Keratinocyte (primary cell): ENCODE measurements around the gene CXCR6. TPM values are rescaled to one million over a fixed set of nuclear protein-coding genes. Genes with fewer than 3 reads are reported as not detected.

Source experiments
- DNase-seq: peaks from one replicate; pipeline ENCODE4 v3.0.0-alpha.2; 2011; ENCODE audit warnings: low read depth, missing footprints, low spot score
- FAIRE-seq: peaks from 2 replicates; lab custom pipeline; 2011; peaks lifted over from hg19 to GRCh38; lab: Jason Lieb, UNC
- H2AFZ ChIP-seq: 2 replicates; pipeline ENCODE4 v1.6.0; 2012; ENCODE audit warnings: low read length, control low read depth, inconsistent platforms; ENCODE audit not compliant: control insufficient read depth
- H3K27ac ChIP-seq: 2 replicates; pipeline ENCODE4 v1.5.1; 2011; ENCODE audit warnings: low read length; ENCODE audit not compliant: control insufficient read depth, insufficient read depth
- H3K27me3 ChIP-seq: 3 replicates; pipeline ENCODE4 v1.6.0; 2011; ENCODE audit warnings: low read length; ENCODE audit not compliant: control insufficient read depth, insufficient read depth; ENCODE audit errors: extremely low read depth
- H3K36me3 ChIP-seq, 2 experiments: 2 replicates in 1 of 2; 3 replicates in 1 of 2; pipeline ENCODE4 v1.5.1; 2011; ENCODE audit warnings: low read length in 2 of 2, mild to moderate bottlenecking in 1 of 2; ENCODE audit not compliant: control insufficient read depth in 2 of 2, insufficient read depth in 2 of 2; ENCODE audit errors: extremely low read depth in 1 of 2
- H3K4me1 ChIP-seq: 3 replicates; pipeline ENCODE4 v1.5.1; 2011; ENCODE audit warnings: low read length; ENCODE audit not compliant: control insufficient read depth, insufficient read depth; ENCODE audit errors: extremely low read depth
- H3K4me2 ChIP-seq: 3 replicates; pipeline ENCODE4 v1.6.0; 2011; ENCODE audit warnings: low read depth, low read length; ENCODE audit not compliant: control insufficient read depth, insufficient read depth; ENCODE audit errors: extremely low read depth
- H3K4me3 ChIP-seq, 3 experiments: fragments of 200-600 bp in 1 of 3; sonication (generic) in 1 of 3; 2 replicates in 2 of 3; 3 replicates in 1 of 3; pipeline ENCODE4 v1.5.1; 2011 to 2016; ENCODE audit warnings: low read length in 3 of 3, mild to moderate bottlenecking in 3 of 3, control low read depth in 2 of 3, inconsistent platforms in 1 of 3, low read depth in 1 of 3, mixed read lengths in 1 of 3, mixed run types in 1 of 3, moderate library complexity in 1 of 3; ENCODE audit not compliant: control insufficient read depth in 2 of 3, insufficient read depth in 2 of 3; ENCODE audit errors: extremely low read depth in 1 of 3
- H3K79me2 ChIP-seq: 2 replicates; pipeline ENCODE4 v1.6.0; 2012; ENCODE audit warnings: low read length; ENCODE audit not compliant: control insufficient read depth, insufficient read depth
- H3K9ac ChIP-seq: 3 replicates; pipeline ENCODE4 v1.6.0; 2011; ENCODE audit warnings: low read length; ENCODE audit not compliant: control insufficient read depth, insufficient read depth; ENCODE audit errors: extremely low read depth
- H3K9me1 ChIP-seq: 3 replicates; pipeline ENCODE4 v1.6.0; 2011; ENCODE audit warnings: low read length; ENCODE audit not compliant: control insufficient read depth, insufficient read depth; ENCODE audit errors: extremely low read depth
- H3K9me3 ChIP-seq: 2 replicates; pipeline ENCODE4 v1.5.1; 2012; ENCODE audit warnings: low read depth, low read length; ENCODE audit not compliant: control insufficient read depth
- H4K20me1 ChIP-seq: 3 replicates; pipeline ENCODE4 v1.6.0; 2011; ENCODE audit warnings: low read length; ENCODE audit not compliant: control insufficient read depth, insufficient read depth; ENCODE audit errors: extremely low read depth
- CTCF ChIP-seq, 3 experiments: IDR thresholded peaks in 1 of 3; conservative IDR thresholded peaks in 1 of 3; optimal IDR thresholded peaks in 1 of 3; 2 replicates in 2 of 3; 3 replicates in 1 of 3; pipeline versions ENCODE3 to v1.5.1; 2011; ENCODE audit warnings: low read length in 3 of 3, mild to moderate bottlenecking in 3 of 3, moderate library complexity in 2 of 3, control low read depth in 1 of 3, inconsistent platforms in 1 of 3; ENCODE audit not compliant: insufficient read depth in 2 of 3; ENCODE audit errors: extremely low read depth in 1 of 3
- EZH2 ChIP-seq: IDR thresholded peaks from one replicate; pipeline ENCODE4 v1.6.1; 2012; ENCODE audit warnings: inconsistent platforms, mild to moderate bottlenecking, low read length, moderate library complexity
- dilution Hi-C: fragments of 300-500 bp; cut with MboI; formaldehyde crosslinking; loops from one replicate; pipeline ENCODE4 v1.7.0; 2020; ENCODE audit warnings: low sequenced_read_pairs; ENCODE audit not compliant: extremely low pct_ligation_motif_present
- polyA plus RNA-seq, 5 experiments: library from polyadenylated mRNA; depleted of rRNA in 3 of 5; stranded (reverse) in 3 of 5; stranded (forward) in 1 of 5; unstranded in 1 of 5; fragments of >200 nt; gene quantifications; 1 replicate in 1 of 5; 2 replicates in 3 of 5; 3 replicates in 1 of 5; pipeline versions ENCODE4 v1.2.1 to v1.2.3, GENCODE V29; 2011 to 2012; ENCODE audit warnings: missing spikeins in 2 of 5, low read depth in 1 of 5, low replicate concordance in 1 of 5

The CXCR6 gene
- polyA plus RNA-seq, 1 donor (not counting 4 experiments of a cell fraction or from before 2014, with no cell fraction given) = not detected

- Histone ChIP-seq H3K9me1 (no peaks in the 10 kb centered on the region), H3K4me3 (no peak overlapping the region), H3K4me2 (no peak overlapping the region), H3K27ac (no peak overlapping the region), H3K36me3 (no peaks in the 10 kb centered on the region), H3K9me3 (no peaks in the 10 kb centered on the region), H3K79me2 (no peaks in the 10 kb centered on the region), H3K4me1 (peaks cover 24% of the 10 kb centered on the region), H3K9ac (no peak overlapping the region), H4K20me1 (no peaks in the 10 kb centered on the region), H2AFZ (no peak overlapping the region), H3K27me3 (no peaks in the 10 kb centered on the region)
- DNase-seq (no peak), FAIRE-seq (no peak)
- no peak for TF ChIP-seq EZH2
- no peak for TF ChIP-seq CTCF (optimal IDR thresholded peaks at IDR 0.05 in 1 of 3, IDR thresholded peaks at IDR 0.05 in 1 of 3, conservative IDR thresholded peaks at IDR 0.05 in 1 of 3; ENCODE audit: extremely low read depth in 1 of 3, insufficient read depth in 2 of 3, low read length in 3 of 3)
- dilution Hi-C loops = no loop called here
Observed at GRCh38 chr3:45993421-45994027, 50.3 kb downstream of the CXCR6 start.

GRCh38 chr3:45994419-45995235, 51.4 kb downstream of the CXCR6 start:
- no peaks in the 10 kb centered on the region for H3K27me3 ChIP-seq
- peaks cover 14% of the 10 kb centered on the region for H3K4me1 ChIP-seq
- no peaks in the 10 kb centered on the region for H3K36me3 ChIP-seq
- TF ChIP-seq EZH2 (no peak), CTCF (optimal IDR thresholded peaks at IDR 0.05 in 1 of 3, IDR thresholded peaks at IDR 0.05 in 1 of 3, conservative IDR thresholded peaks at IDR 0.05 in 1 of 3; ENCODE audit: extremely low read depth in 1 of 3, insufficient read depth in 2 of 3, low read length in 3 of 3) (no peak)
- H3K4me3 ChIP-seq = peak overlapping the region; percentile 74 to 89 (median 77)
- H3K9me1 ChIP-seq = no peaks in the 10 kb centered on the region
- peak overlapping the region; percentile 63 for H3K27ac ChIP-seq
- FAIRE-seq (no peak), DNase-seq (no peak)
- peak overlapping the region; percentile 87 for H2AFZ ChIP-seq
- no peaks in the 10 kb centered on the region for H3K79me2 ChIP-seq
- H4K20me1 ChIP-seq = no peaks in the 10 kb centered on the region
- H3K9me3 ChIP-seq = no peaks in the 10 kb centered on the region
- dilution Hi-C loops = no loop called here
- peak overlapping the region; percentile 79 for H3K9ac ChIP-seq
- H3K4me2 ChIP-seq = peak overlapping the region; percentile 96
